Panc1 (cell line): ENCODE measurements around the gene CHAC1.

Source experiments
- SIN3A ChIP-seq: IDR thresholded peaks from 2 replicates; pipeline ENCODE4 v1.6.1; 2012; ENCODE audit warnings: low read depth, mild to moderate bottlenecking, low read length, moderate library complexity, borderline replicate concordance; ENCODE audit not compliant: insufficient read depth
- TF ChIP-seq, protein P1 (sequence below): fragments of 450-650 bp; IDR thresholded peaks from 2 replicates; pipeline ENCODE4 v1.5.1; 2017; ENCODE audit warnings: mild to moderate bottlenecking
- TF ChIP-seq, protein P2 (sequence below), 2 experiments: IDR thresholded peaks; 2 replicates each; pipeline ENCODE4 v1.6.1; 2011 to 2012; ENCODE audit warnings: low read depth in 2 of 2, control low read depth in 1 of 2, low read length in 1 of 2, mild to moderate bottlenecking in 1 of 2, moderate library complexity in 1 of 2; ENCODE audit not compliant: insufficient read depth in 1 of 2

DNA sequence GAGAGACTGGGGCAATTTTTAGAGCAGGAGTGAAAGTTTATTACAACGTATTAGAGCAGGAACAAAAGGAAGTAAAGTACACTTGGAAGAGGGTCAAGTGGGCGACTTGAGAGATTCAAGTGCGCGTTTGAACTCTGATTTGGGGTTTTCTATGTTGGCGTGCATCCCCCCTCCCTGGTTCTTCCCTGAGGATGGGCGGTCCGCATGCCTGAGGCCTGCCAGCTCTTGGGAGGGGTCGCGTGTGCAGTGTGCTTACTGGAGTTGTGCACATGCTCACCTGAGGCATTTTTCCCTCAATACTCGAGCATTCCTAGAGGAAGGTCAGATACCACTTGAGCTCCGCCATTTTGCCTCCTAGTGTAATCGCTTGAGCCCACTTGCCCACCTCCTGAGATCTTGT is 10.4 kb upstream of the CHAC1 start:
- TF ChIP-seq, protein P1, sequence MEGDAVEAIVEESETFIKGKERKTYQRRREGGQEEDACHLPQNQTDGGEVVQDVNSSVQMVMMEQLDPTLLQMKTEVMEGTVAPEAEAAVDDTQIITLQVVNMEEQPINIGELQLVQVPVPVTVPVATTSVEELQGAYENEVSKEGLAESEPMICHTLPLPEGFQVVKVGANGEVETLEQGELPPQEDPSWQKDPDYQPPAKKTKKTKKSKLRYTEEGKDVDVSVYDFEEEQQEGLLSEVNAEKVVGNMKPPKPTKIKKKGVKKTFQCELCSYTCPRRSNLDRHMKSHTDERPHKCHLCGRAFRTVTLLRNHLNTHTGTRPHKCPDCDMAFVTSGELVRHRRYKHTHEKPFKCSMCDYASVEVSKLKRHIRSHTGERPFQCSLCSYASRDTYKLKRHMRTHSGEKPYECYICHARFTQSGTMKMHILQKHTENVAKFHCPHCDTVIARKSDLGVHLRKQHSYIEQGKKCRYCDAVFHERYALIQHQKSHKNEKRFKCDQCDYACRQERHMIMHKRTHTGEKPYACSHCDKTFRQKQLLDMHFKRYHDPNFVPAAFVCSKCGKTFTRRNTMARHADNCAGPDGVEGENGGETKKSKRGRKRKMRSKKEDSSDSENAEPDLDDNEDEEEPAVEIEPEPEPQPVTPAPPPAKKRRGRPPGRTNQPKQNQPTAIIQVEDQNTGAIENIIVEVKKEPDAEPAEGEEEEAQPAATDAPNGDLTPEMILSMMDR = no peak
- TF ChIP-seq, protein P2, sequence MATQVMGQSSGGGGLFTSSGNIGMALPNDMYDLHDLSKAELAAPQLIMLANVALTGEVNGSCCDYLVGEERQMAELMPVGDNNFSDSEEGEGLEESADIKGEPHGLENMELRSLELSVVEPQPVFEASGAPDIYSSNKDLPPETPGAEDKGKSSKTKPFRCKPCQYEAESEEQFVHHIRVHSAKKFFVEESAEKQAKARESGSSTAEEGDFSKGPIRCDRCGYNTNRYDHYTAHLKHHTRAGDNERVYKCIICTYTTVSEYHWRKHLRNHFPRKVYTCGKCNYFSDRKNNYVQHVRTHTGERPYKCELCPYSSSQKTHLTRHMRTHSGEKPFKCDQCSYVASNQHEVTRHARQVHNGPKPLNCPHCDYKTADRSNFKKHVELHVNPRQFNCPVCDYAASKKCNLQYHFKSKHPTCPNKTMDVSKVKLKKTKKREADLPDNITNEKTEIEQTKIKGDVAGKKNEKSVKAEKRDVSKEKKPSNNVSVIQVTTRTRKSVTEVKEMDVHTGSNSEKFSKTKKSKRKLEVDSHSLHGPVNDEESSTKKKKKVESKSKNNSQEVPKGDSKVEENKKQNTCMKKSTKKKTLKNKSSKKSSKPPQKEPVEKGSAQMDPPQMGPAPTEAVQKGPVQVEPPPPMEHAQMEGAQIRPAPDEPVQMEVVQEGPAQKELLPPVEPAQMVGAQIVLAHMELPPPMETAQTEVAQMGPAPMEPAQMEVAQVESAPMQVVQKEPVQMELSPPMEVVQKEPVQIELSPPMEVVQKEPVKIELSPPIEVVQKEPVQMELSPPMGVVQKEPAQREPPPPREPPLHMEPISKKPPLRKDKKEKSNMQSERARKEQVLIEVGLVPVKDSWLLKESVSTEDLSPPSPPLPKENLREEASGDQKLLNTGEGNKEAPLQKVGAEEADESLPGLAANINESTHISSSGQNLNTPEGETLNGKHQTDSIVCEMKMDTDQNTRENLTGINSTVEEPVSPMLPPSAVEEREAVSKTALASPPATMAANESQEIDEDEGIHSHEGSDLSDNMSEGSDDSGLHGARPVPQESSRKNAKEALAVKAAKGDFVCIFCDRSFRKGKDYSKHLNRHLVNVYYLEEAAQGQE (IDR thresholded peaks at IDR 0.05; ENCODE audit: insufficient read depth in 1 of 2, low read depth in 2 of 2, low read length in 1 of 2) = no peak
- no peak for TF ChIP-seq SIN3A
